ENCODE results near the gene MLLT3. TPM values are rescaled to one million over a fixed set of nuclear protein-coding genes. Genes with fewer than 3 reads are reported as not detected.

The MLLT3 gene
- total and polyA plus RNA-seq, 2 of the 8 experiments (the other 6 are each of a cell fraction or from before 2014, with no cell fraction given): 5.9 to 9.6 TPM

- no peak for TF ChIP-seq SIN3A (conservative IDR thresholded peaks at IDR 0.05 in 1 of 2, IDR thresholded peaks at IDR 0.05 in 1 of 2; ENCODE audit: low read depth in 1 of 2, low read length in 2 of 2)
These were observed 212.8 kb downstream of the MLLT3 start (continued) for GRCh38 chr9:20409321-20410092.

Measured in H1 (cell line).